ENCODE results near the gene NDUFS1.

The NDUFS1 gene

DNA sequence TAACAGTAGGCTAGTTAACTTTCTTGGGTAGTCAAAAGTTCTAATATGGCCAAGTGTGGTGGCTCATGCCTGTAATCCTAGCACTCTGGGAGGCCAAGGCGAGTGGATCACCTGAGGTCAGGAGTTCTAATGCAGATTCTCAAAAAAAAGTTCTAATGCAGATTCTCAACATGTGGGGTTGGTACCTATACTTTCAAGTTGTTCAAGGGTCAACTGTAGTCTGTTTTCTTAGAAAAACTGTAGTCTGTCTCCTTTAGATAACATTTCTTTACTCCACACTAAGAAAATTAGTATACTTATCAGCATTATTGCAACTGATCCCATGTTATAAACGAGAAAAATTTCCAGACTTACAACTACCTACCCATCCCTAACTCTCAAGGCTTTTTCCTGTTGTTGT is 89.8 kb downstream of the NDUFS1 start:
- no peaks in the 10 kb centered on the region for H3K27me3 Mint-ChIP-seq (ENCODE audit: low read depth)
- H3K4me3 Mint-ChIP-seq = no peak overlapping the region

GRCh38 chr2:206068207-206068606 is 91.0 kb downstream of the NDUFS1 start:
- no peaks in the 10 kb centered on the region for H3K4me1 Mint-ChIP-seq
- peaks cover 24% of the 10 kb centered on the region for H3K36me3 Mint-ChIP-seq (ENCODE audit: low read depth)
- H3K4me3 Mint-ChIP-seq = no peak overlapping the region
- no peak overlapping the region for H3K27ac Mint-ChIP-seq
- no peaks in the 10 kb centered on the region for H3K27me3 Mint-ChIP-seq (ENCODE audit: low read depth)
- no peak for TF ChIP-seq CTCF (IDR thresholded peaks at IDR 0.05; ENCODE audit: unreplicated experiment in 3 of 3)
- H3K9me3 Mint-ChIP-seq = no peaks in the 10 kb centered on the region

More for the DNA sequence above, 89.8 kb downstream of the NDUFS1 start:
- Mint-ChIP-seq H3K4me1 (no peaks in the 10 kb centered on the region), H3K36me3 (ENCODE audit: low read depth) (peaks cover 18% of the 10 kb centered on the region), H3K9me3 (no peaks in the 10 kb centered on the region), H3K27ac (no peak overlapping the region)
- TF ChIP-seq CTCF (IDR thresholded peaks at IDR 0.05; ENCODE audit: unreplicated experiment in 3 of 3) = no peak
